PC-9 (cell line): ENCODE results near the gene RPS26.

Source experiments
- EZH2 ChIP-seq: fragments of 200-600 bp; sonication (generic); IDR thresholded peaks from 2 replicates; pipeline ENCODE4 v1.8.0; 2017; ENCODE audit warnings: antibody characterized with exemption, low read depth
- TF ChIP-seq, protein P1 (sequence below): fragments of 200-600 bp; sonication (generic); conservative IDR thresholded peaks from 2 replicates; pipeline ENCODE4 v1.6.1; 2017; ENCODE audit warnings: mixed run types, antibody characterized with exemption, mild to moderate bottlenecking, moderate library complexity

DNA sequence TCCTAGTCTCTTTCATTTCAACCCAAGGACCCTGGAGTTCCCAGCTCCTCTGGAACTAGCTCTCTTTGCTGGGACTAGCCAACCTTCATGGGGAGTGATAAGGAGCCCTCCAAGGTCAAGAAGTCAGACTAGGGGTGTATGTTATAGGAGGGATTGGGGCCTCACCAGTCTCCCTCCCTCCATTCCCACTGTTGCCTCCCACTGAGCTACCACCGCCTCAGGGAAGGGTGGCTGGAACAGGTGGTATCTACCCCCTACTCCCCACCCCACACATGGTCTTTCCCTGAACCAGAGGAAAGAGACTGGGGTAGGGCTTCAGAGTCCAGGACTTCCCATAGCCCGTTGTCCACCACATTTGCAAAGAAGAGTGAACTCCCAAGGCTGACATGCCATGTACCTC is 40.7 kb downstream of the RPS26 start:
- TF ChIP-seq, protein P1, sequence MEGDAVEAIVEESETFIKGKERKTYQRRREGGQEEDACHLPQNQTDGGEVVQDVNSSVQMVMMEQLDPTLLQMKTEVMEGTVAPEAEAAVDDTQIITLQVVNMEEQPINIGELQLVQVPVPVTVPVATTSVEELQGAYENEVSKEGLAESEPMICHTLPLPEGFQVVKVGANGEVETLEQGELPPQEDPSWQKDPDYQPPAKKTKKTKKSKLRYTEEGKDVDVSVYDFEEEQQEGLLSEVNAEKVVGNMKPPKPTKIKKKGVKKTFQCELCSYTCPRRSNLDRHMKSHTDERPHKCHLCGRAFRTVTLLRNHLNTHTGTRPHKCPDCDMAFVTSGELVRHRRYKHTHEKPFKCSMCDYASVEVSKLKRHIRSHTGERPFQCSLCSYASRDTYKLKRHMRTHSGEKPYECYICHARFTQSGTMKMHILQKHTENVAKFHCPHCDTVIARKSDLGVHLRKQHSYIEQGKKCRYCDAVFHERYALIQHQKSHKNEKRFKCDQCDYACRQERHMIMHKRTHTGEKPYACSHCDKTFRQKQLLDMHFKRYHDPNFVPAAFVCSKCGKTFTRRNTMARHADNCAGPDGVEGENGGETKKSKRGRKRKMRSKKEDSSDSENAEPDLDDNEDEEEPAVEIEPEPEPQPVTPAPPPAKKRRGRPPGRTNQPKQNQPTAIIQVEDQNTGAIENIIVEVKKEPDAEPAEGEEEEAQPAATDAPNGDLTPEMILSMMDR: no peak
- TF ChIP-seq EZH2: no peak
